ENCODE measurements around the gene CES2.
"Not testable (repeated sequence)": the region's sequence is repeated elsewhere in the genome, so short reads cannot be mapped to it uniquely, and the experiment has no call there.

Gene CES2

DNA sequence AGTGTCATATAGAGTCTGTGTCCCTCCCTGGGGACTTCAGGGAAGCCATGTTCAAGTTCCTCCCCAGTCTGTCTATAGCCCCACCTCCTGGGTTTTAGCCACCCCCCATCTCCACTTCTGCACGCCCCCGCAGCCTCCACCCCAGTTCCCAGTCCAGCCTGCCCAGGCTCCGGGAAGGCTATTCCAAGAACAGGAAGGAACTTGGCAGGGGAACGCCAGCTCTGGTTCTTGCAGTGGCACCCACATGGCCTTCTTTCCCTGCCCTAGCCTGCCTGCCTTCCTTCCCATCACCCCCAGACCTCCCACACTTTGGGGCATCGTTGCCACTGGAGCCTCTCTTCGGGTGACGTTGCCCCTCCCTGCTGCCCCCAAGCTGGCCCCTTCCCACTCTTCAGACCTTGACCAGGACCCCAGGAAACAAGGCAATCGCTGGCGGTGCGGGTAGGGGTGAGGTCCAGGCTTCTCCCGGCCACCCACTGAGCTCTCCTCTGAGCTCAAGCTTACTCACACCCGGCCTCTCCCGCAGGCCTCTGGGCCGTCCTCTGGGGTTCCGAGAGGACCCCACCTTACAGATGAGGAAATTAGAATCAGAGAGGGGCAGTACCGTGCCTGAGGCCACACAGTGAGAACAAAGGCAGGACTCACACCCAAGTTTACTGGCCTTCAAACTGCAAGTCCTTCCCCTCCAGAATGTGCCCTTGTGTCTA is 43.8 kb downstream of the CES2 start:
- no peak for DNase-seq (ENCODE audit: low spot score)

DNA sequence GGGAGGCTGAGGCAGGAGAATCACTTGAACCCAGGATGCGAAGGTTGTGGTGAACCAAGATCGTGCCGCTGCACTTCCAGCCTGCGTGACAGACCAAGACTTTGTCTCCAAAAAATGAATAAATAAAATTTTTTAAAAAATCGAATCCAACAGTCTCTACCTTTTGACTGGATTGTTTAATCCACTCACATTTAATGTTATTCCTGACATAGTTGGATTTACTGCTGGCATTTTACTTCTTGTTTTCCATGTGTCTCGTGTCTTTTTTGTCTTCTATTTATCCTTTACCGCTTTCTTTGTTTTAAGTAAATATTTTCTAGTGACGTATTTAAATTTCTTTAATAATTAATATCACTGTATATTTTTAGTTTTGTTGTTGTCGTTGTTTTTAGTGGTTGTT is 47.7 kb downstream of the CES2 start:
- DNase-seq (ENCODE audit: low spot score) = no peak

DNA sequence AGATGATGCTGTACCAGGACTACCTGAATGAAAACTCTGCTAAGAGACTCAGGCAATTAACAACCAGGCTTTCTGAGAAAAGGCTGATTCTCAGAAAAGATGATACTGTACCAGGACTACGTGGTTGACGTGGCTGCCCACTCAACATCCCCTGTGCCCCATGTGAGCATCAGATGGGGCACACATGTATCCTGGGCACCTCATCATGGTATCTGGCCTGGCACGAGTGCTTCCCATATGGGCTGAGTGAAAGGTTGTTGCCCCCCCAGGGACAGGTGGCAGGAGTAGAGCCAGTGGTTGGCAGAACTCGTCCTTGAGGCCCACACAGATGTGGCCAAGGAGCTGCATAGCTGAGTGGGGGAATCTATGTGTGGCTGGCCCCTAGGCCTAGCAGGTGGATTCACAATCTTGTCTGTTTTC is 49.6 kb downstream of the CES2 start:
- no peak for DNase-seq (ENCODE audit: low spot score)

DNA sequence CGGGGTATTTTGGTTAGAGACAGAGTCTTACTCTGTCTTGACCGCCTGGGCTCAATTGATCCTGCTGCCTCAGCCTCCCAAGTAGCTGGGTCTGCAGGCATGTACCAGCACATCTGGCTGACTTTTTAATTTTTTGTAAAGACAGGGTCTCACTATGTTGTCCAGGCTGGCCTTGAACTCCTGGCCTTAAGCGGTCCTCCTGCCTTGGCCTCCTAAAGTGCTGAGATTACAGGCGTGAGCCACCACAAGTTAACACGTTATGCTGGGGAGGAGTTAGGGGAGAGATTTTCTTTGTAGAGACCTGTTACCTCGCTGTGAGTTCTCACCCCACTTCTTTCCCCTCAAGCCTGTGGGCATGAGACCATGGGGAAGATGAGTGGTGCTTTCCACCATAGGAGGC is 51.2 kb downstream of the CES2 start:
- no peak for DNase-seq (ENCODE audit: low spot score)

DNA sequence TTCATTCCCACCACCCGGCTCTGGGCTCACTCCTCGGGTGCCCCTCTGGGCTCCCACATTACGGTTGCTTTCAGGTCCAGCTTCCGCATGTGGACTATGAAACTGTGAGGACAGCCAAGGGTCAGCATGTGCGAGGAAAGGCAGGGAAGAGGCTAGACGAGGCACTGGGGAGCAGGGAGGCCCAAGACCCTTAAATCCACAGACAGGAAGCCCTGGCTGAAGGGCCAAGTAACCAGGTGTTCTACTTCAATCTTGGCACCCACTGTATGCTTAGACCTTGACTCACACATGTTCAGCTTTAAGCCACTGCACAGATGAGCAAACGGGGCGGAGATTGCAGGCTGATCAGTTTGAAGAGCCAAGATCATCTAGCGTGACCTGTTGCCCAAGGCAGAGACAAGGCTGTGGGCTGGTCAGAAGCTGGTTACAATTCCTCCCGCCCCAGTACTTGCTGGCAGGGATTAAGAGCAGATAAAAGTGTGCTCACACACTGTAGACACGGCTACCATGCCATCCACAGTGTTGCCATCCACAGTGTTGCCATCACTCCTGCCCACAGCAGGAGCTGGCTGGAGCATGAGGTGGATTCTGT is 53.0 kb downstream of the CES2 start, which contains the start of gene CES4A:
Gene CES4A (plus strand): TSS at position 393 of the 592 bp plus-strand sequence. CDS start 184 bp downstream, at position 577.
- no peak for DNase-seq (ENCODE audit: low spot score)

DNA sequence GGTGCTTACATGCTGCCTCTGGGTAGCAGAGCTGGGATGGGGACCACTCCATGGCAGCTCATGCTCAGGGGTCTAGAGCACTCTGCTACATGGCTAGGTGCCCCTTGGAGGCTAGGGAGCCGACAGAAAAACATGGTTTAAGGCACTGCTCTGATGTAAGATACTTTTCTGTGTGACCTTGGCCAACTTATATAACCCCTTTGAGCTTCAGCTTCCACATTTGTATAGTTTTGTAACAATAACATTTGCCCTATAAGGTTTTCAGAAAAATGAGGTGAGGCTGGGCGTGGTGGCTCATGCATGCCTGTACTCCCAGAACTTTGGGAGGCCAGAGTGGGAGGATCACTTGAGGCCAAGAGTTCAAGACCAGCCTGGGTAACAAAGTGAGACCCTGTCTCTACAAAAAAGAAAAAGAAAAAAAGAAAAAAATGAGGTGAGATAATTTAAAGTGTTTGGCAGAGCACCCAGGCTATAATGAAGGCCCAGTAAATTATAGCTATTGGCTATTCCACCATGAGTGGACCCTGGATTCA is 56.3 kb downstream of the CES2 start:
- DNase-seq (ENCODE audit: low spot score) = no peak

DNA sequence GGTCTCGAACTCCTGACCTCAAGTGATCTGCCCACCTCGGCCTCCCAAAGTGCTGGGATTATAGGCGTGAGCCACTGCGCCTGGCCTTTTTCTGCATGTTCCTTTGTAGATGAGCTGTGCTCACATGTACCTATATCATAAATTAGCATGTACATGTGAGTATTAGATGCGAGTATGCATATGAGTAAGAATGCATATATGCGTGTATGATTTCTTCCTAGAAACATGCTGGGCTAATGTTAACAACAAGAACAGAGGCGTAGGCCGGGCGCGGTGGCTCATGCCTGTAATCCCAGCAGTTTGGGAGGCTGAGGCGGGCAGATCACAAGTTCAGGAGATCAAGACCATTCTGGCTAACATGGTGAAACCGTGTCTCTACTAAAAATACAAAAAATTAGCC is 58.2 kb downstream of the CES2 start:
- not testable (repeated sequence) for DNase-seq (ENCODE audit: low spot score)
